K562 (cell line): Measurements from ENCODE around the gene PIF1. TPM values are rescaled to one million over a fixed set of nuclear protein-coding genes. Genes with fewer than 3 reads are reported as not detected.

Experiments
- CHCHD3 ChIP-seq: fragments of 250-450 bp; sonication (Bioruptor Pico); IDR thresholded peaks from 2 replicates; pipeline ENCODE4 v2.1.2; 2022; ENCODE audit warnings: mild to moderate bottlenecking
- CLOCK ChIP-seq: fragments of 250-450 bp; sonication (Bioruptor Pico); IDR thresholded peaks from 2 replicates; pipeline ENCODE4 v1.4.0; 2020; ENCODE audit warnings: mild to moderate bottlenecking, moderate library complexity, borderline replicate concordance
- CREB1 ChIP-seq, 2 experiments: sonication (generic) in 1 of 2; formaldehyde crosslinking in 1 of 2; IDR thresholded peaks; 2 replicates each; pipeline versions ENCODE4 v1.6.1 to v1.8.0; 2012 to 2022; ENCODE audit warnings: inconsistent platforms in 1 of 2, mild to moderate bottlenecking in 1 of 2, missing genetic modification reagents in 1 of 2, moderate library complexity in 1 of 2
- CREB3L1 ChIP-seq: fragments of 450-650 bp; IDR thresholded peaks from 2 replicates; pipeline ENCODE4 v1.6.1; 2014; ENCODE audit warnings: low read depth, mild to moderate bottlenecking, moderate library complexity, borderline replicate concordance
- FOS ChIP-seq: IDR thresholded peaks from 3 replicates; pipeline ENCODE4 v1.6.1; 2011; ENCODE audit not compliant: insufficient read length; ENCODE audit errors: extremely low read depth
- GATAD2B ChIP-seq: fragments of 450-650 bp; IDR thresholded peaks from 2 replicates; pipeline ENCODE4 v1.6.1; 2017; ENCODE audit warnings: mild to moderate bottlenecking, borderline replicate concordance
- KHSRP ChIP-seq: fragments of 450-650 bp; IDR thresholded peaks from 2 replicates; pipeline ENCODE4 v1.6.1; 2017
- MCM7 ChIP-seq, 2 experiments: fragments of 450-650 bp; IDR thresholded peaks; 2 replicates each; pipeline ENCODE4 v1.6.1; 2016 to 2018
- NBN ChIP-seq: fragments of 450-650 bp; IDR thresholded peaks from 2 replicates; pipeline ENCODE4 v1.6.1; 2016; ENCODE audit warnings: low read depth, mild to moderate bottlenecking
- PPARD ChIP-seq: fragments of 250-450 bp; sonication (Bioruptor Pico); IDR thresholded peaks from 2 replicates; pipeline ENCODE4 v1.8.0; 2022; ENCODE audit warnings: inconsistent platforms, mild to moderate bottlenecking, moderate library complexity
- SAP30 ChIP-seq: fragments of 200-600 bp; sonication (generic); IDR thresholded peaks from 2 replicates; pipeline ENCODE4 v1.6.1; 2012; ENCODE audit warnings: borderline replicate concordance, low read depth, mild to moderate bottlenecking, moderate library complexity, low read length, control low read depth, inconsistent platforms; ENCODE audit not compliant: insufficient read depth, poor library complexity, severe bottlenecking
- THRB ChIP-seq: fragments of 450-650 bp; formaldehyde crosslinking; conservative IDR thresholded peaks from 2 replicates; pipeline ENCODE4 v1.4.0; 2022; ENCODE audit warnings: mild to moderate bottlenecking, missing genetic modification characterization
- ZBTB5 ChIP-seq: fragments of 450-650 bp; IDR thresholded peaks from 2 replicates; pipeline ENCODE4 v1.6.1; 2017; ENCODE audit warnings: antibody characterized with exemption
- ZNF24 ChIP-seq: fragments of 450-650 bp; IDR thresholded peaks from 2 replicates; pipeline ENCODE4 v1.6.1; 2016
- ZNF384 ChIP-seq: IDR thresholded peaks from 2 replicates; pipeline ENCODE4 v1.6.1; 2012; ENCODE audit warnings: low read depth, low read length, improper control_type of control experiment
- ZNF655 ChIP-seq: fragments of 250-450 bp; sonication (Bioruptor Pico); IDR thresholded peaks from 2 replicates; pipeline ENCODE4 v1.5.0; 2021
- ZNF830 ChIP-seq: fragments of 250-450 bp; sonication (Bioruptor Pico); IDR thresholded peaks from 2 replicates; pipeline ENCODE4 v1.5.0; 2021; ENCODE audit warnings: mild to moderate bottlenecking
- polyA plus RNA-seq, 8 experiments: library from polyadenylated mRNA; depleted of rRNA in 4 of 8; stranded (reverse) in 5 of 8; unstranded in 3 of 8; fragments of >200 nt; fragmentation: Nextera tagmentation in 2 of 8; fragmentation: Illumina TruSeq in 1 of 8; extraction: Ambion mirVana in 2 of 8; extraction: Trizol in 1 of 8; gene quantifications; 2 replicates each; pipeline versions ENCODE4 v1.2.1 to v1.2.3, GENCODE V29; 2011 to 2014; ENCODE audit warnings: inconsistent platforms in 1 of 8, missing spikeins in 1 of 8
- total RNA-seq, 7 experiments: library from RNA; depleted of rRNA in 6 of 7; stranded (reverse); fragments of >200 nt in 6 of 7; fragmentation: Illumina TruSeq in 2 of 7; extraction: Trizol in 2 of 7; gene quantifications; 2 replicates each; pipeline versions ENCODE4 v1.2.1 to v1.2.3, GENCODE V29; 2011 to 2021; ENCODE audit warnings: low replicate concordance in 1 of 7

Gene PIF1
- total and polyA plus RNA-seq, 9 of the 15 experiments (the other 6 are each of a cell fraction or from before 2014, with no cell fraction given), result 1.1 to 37.9 (median 11.5) TPM

DNA sequence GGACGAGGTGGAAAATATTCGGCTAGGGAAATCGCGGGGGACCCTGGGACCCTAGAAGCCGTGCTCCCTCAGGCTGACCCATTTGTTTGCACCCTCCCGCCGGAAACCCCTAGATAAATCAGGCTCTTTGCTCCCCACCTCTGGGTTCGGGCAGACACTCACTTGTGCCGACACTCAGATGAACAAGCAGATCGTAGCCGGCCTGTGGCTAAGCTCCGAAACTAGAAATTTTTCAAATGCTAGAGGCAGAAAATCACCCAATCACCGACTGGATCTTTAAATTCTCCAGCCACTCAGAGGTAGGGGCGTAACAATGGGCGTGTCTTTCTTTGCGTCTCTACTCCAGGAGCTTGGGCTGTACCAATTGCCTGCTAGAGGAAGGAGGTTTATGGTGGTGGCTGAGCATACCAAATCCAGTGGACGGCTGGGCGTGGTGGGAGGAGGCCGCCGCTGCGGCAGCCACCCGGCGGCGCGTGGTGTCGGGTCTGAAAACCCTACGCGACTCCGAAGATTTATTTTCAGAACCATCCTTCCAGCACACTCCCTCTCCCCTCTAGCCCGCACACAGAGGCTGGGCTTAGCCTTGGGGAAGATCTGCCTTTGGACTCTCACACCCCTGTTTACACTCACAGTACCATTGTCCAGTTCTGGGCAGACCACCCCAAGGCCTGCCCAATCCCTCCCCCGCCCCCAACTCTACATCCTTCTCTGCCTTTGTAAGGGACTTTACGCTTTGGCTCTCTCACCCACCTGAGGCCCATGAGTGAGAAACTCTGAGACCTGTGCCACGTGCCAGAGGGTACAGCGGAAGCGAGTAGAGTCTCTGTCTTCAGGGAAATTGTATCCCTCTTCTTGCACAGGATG lies at the start of gene PIF1 (continued):
- TF ChIP-seq KHSRP, result no peak
- peak; percentile 76; the same call in 1 of the 2 replicates for TF ChIP-seq NBN
- no peak for TF ChIP-seq CHCHD3 (CRISPR knock-in tag)
- no peak for TF ChIP-seq GATAD2B
- no peak for TF ChIP-seq MCM7 (IDR thresholded peaks at IDR 0.05)
- no peak for TF ChIP-seq ZNF655 (CRISPR knock-in tag)
- peak; percentile 27; the same call in 1 of the 2 replicates for TF ChIP-seq CREB1 (IDR thresholded peaks at IDR 0.05)
- no peak for TF ChIP-seq CREB1 (CRISPR knock-in tag; IDR thresholded peaks at IDR 0.05)
- no peak for TF ChIP-seq CREB3L1
- no peak for TF ChIP-seq ZNF384
- no peak for TF ChIP-seq ZNF830 (CRISPR knock-in tag)
- TF ChIP-seq THRB (CRISPR knock-in tag), result 0 out of 2 replicates have a peak, but pooled peaks have one; percentile 23
- TF ChIP-seq PPARD, result no peak
- peak; percentile 83 for TF ChIP-seq FOS
- TF ChIP-seq ZNF24, result no peak
- no peak for TF ChIP-seq CLOCK (CRISPR knock-in tag)
- no peak for TF ChIP-seq ZBTB5
- peak; percentile 88 for TF ChIP-seq SAP30
